HCT116 (cell line): ENCODE measurements around the gene MPV17L.

Experiments
- CEBPB ChIP-seq: IDR thresholded peaks from 2 replicates; pipeline ENCODE4 v1.6.1; 2012; ENCODE audit warnings: low read depth
- EZH2 ChIP-seq: fragments of 200-600 bp; sonication (generic); IDR thresholded peaks from 2 replicates; pipeline ENCODE4 v1.6.1; 2017; ENCODE audit warnings: antibody characterized with exemption, mixed run types
- JUND ChIP-seq: IDR thresholded peaks from 2 replicates; pipeline ENCODE4 v1.6.1; 2012
- POLR2AphosphoS5 ChIP-seq: IDR thresholded peaks from 2 replicates; pipeline ENCODE4 v1.6.1; 2011; ENCODE audit warnings: mild to moderate bottlenecking, low read depth, low read length, moderate library complexity
- RAD21 ChIP-seq: IDR thresholded peaks from 2 replicates; pipeline ENCODE4 v1.6.1; 2012; ENCODE audit warnings: low read depth, mild to moderate bottlenecking
- SIN3A ChIP-seq: IDR thresholded peaks from 2 replicates; pipeline ENCODE4 v1.6.1; 2012; ENCODE audit warnings: low read depth
- SP1 ChIP-seq: IDR thresholded peaks from 2 replicates; pipeline ENCODE4 v1.6.1; 2012; ENCODE audit warnings: low read depth
- SRF ChIP-seq: IDR thresholded peaks from 2 replicates; pipeline ENCODE4 v1.6.1; 2012; ENCODE audit warnings: low read depth
- YY1 ChIP-seq: IDR thresholded peaks from 2 replicates; pipeline ENCODE4 v1.6.1; 2011; ENCODE audit warnings: low read length, low read depth, moderate library complexity, mild to moderate bottlenecking; ENCODE audit not compliant: insufficient replicate concordance; ENCODE audit errors: extremely low read depth
- ZFX ChIP-seq: fragments of 450-650 bp; IDR thresholded peaks from 2 replicates; pipeline ENCODE4 v1.6.1; 2017
- TF ChIP-seq, protein P1 (sequence below), 3 experiments: fragments of 200-600 bp in 1 of 3; sonication (generic) in 1 of 3; IDR thresholded peaks in 2 of 3; conservative IDR thresholded peaks in 1 of 3; 2 replicates each; pipeline ENCODE4 v1.5.1; 2012 to 2017; ENCODE audit warnings: low read depth in 2 of 3, low read length in 2 of 3, antibody characterized with exemption in 1 of 3, borderline replicate concordance in 1 of 3, control low read depth in 1 of 3, mild to moderate bottlenecking in 1 of 3, mixed read lengths in 1 of 3, mixed run types in 1 of 3, moderate library complexity in 1 of 3; ENCODE audit not compliant: insufficient read depth in 1 of 3
- TF ChIP-seq, protein P2 (sequence below): IDR thresholded peaks from 2 replicates; pipeline ENCODE4 v1.6.1; 2012
- TF ChIP-seq, protein P3 (sequence below): IDR thresholded peaks from 2 replicates; pipeline ENCODE4 v1.6.1; 2012

DNA sequence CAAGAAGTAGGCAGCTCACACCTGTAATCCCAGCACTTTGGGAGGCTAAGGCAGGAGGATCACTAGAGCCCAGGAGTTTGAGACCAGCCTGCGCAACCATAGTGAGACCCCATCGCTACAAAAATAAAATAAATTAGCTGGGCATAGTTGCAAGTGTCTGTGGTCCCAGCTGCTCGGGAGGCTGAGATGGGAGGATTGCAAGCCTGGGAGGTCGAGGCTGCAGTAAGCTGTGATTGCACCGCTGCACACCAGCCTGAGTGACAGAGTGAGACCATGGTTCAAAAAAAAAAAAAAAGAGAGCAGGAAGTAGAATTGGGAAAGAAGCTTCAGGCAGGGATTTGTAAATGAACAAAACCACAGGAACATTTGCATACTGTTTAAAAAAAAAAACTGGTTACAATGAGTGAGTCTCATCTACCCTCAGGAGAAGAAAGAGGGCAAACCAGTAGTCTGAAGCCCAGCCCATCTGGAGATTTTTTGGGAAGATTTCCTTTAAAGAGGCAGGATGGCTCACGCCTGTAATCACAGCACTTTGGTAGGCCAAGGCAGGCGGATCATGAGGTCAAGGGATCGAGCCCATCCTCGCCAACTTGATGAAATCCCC is 7.9 kb downstream of the MPV17L start:
- TF ChIP-seq SP1 (no peak), CEBPB (no peak), EZH2 (no peak), JUND (no peak), SRF (no peak), SIN3A (no peak), POLR2AphosphoS5 (no peak), RAD21 (no peak), YY1 (no peak), ZFX (no peak)
- TF ChIP-seq, protein P1, sequence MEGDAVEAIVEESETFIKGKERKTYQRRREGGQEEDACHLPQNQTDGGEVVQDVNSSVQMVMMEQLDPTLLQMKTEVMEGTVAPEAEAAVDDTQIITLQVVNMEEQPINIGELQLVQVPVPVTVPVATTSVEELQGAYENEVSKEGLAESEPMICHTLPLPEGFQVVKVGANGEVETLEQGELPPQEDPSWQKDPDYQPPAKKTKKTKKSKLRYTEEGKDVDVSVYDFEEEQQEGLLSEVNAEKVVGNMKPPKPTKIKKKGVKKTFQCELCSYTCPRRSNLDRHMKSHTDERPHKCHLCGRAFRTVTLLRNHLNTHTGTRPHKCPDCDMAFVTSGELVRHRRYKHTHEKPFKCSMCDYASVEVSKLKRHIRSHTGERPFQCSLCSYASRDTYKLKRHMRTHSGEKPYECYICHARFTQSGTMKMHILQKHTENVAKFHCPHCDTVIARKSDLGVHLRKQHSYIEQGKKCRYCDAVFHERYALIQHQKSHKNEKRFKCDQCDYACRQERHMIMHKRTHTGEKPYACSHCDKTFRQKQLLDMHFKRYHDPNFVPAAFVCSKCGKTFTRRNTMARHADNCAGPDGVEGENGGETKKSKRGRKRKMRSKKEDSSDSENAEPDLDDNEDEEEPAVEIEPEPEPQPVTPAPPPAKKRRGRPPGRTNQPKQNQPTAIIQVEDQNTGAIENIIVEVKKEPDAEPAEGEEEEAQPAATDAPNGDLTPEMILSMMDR (IDR thresholded peaks at IDR 0.05 in 2 of 3, conservative IDR thresholded peaks at IDR 0.05 in 1 of 3; ENCODE audit: borderline replicate concordance in 1 of 3, insufficient read depth in 1 of 3, low read depth in 2 of 3, low read length in 2 of 3), result no peak
- TF ChIP-seq, protein P2, sequence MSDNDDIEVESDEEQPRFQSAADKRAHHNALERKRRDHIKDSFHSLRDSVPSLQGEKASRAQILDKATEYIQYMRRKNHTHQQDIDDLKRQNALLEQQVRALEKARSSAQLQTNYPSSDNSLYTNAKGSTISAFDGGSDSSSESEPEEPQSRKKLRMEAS, result no peak
- TF ChIP-seq, protein P3, sequence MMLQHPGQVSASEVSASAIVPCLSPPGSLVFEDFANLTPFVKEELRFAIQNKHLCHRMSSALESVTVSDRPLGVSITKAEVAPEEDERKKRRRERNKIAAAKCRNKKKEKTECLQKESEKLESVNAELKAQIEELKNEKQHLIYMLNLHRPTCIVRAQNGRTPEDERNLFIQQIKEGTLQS, result no peak
